ENCODE data around the gene MTERF2.
"Not testable (repeated sequence)": the region's sequence is repeated elsewhere in the genome, so short reads cannot be mapped to it uniquely, and the experiment has no call there.

MTERF2 gene

DNA sequence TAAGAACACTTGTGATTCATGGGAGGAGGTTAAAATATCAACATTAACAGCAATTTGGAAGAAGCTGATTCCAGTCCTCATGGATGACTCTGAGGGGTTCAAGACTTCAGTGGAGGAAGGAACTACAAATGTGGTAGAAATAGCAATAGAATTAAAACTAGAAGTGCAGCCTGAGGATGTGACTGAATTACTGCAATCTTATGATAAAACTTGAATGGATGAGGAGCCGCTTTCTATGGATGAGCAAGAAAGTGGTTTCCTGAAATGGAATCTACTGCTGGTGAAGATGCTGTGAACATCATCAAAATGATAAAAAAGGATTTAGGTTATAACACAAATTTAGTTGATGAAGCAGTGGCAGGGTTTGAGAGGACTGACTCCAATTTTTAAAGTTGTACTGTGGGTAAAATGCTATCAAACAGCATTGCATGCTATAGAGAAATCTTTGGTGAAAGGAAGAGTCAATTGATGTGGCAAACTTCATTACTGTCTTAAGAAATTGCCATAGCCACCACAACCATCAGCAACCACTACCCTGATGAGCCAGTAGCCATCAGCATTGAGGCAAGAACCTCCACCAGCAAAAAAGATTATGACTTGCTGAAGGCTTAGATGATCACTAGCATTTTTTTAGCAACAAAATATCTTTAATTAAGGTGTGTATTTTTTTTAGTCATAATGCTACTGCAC, 25.9 kb upstream of the MTERF2 start:
- Mint-ChIP-seq H3K4me1 (ENCODE audit: low read depth) (no peaks in the 10 kb centered on the region), H3K36me3 (ENCODE audit: low read depth) (peaks cover 44% of the 10 kb centered on the region), H3K27ac (no peak overlapping the region), H3K4me3 (no peak overlapping the region), H3K9me3 (no peaks in the 10 kb centered on the region), H3K27me3 (no peaks in the 10 kb centered on the region)

GRCh38 chr12:107011519-107011918, 24.6 kb upstream of the MTERF2 start:
- H3K27me3 Mint-ChIP-seq = no peaks in the 10 kb centered on the region
- H3K4me3 Mint-ChIP-seq = no peak overlapping the region
- no peak overlapping the region for H3K27ac Mint-ChIP-seq
- H3K36me3 Mint-ChIP-seq (ENCODE audit: low read depth) = peaks cover 30% of the 10 kb centered on the region
- H3K4me1 Mint-ChIP-seq (ENCODE audit: low read depth) = no peaks in the 10 kb centered on the region
- H3K9me3 Mint-ChIP-seq = no peaks in the 10 kb centered on the region

DNA sequence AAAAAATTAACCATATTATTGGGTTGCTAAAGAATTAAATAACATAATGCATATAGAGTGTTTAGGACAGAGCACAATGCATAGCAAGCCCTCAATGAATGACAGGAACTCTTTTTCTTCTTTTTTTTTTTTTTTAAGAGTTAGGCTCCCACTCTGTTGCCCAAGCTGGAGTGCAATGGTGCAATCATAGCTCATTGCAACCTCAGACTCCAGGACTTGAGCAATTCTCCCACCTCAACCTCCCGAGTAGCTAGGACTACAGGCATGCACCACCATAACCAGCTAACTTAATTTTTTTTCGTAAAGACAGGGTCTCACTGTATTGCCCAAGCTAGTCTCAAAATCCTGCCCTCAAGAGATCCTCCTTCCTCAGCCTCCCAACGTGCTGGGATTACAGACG, 20.5 kb upstream of the MTERF2 start:
- no peak overlapping the region for H3K27ac Mint-ChIP-seq
- H3K27me3 Mint-ChIP-seq = no peaks in the 10 kb centered on the region
- H3K4me1 Mint-ChIP-seq (ENCODE audit: low read depth) = no peaks in the 10 kb centered on the region
- H3K36me3 Mint-ChIP-seq (ENCODE audit: low read depth) = peaks cover 40% of the 10 kb centered on the region
- no peak overlapping the region for H3K4me3 Mint-ChIP-seq
- H3K9me3 Mint-ChIP-seq = no peaks in the 10 kb centered on the region

- H3K9me3 Mint-ChIP-seq; H3K27me3 Mint-ChIP-seq; H3K4me1 Mint-ChIP-seq (ENCODE audit: low read depth); H3K4me3 Mint-ChIP-seq; H3K27ac Mint-ChIP-seq: not testable (repeated sequence)
- H3K36me3 Mint-ChIP-seq (ENCODE audit: low read depth) = peaks cover 41% of the 10 kb centered on the region
These were observed 15.7 kb upstream of the MTERF2 start for GRCh38 chr12:107002665-107003064.

GRCh38 chr12:106999446-106999845, 12.5 kb upstream of the MTERF2 start:
- Mint-ChIP-seq H3K9me3 (no peaks in the 10 kb centered on the region), H3K4me1 (ENCODE audit: low read depth) (no peaks in the 10 kb centered on the region), H3K27me3 (no peaks in the 10 kb centered on the region), H3K4me3 (no peak overlapping the region), H3K36me3 (ENCODE audit: low read depth) (peaks cover 58% of the 10 kb centered on the region), H3K27ac (no peak overlapping the region)

- Mint-ChIP-seq H3K27me3 (no peaks in the 10 kb centered on the region), H3K4me3 (no peak overlapping the region), H3K27ac (no peak overlapping the region), H3K36me3 (ENCODE audit: low read depth) (peaks cover 55% of the 10 kb centered on the region), H3K4me1 (ENCODE audit: low read depth) (no peaks in the 10 kb centered on the region), H3K9me3 (no peaks in the 10 kb centered on the region)
These were observed 11.0 kb upstream of the MTERF2 start for GRCh38 chr12:106997916-106998315.

DNA sequence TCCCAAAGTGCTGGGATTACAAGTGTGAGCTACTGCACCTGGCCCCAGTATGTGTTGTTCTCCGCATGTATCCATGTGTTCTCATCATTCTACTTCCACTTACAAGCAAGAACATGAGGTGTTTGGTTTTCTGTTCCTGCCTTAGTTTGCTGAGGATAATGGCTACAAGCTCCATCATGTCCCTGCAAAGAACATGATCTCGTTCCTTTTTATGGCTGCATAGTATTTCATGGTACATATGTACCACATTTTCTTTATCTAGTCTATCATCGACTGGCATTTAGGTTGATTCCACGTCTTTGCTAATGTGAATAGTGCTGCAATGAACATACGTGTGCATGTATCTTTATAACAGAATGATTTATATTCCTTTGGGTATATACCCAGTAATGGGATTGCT, 9.2 kb upstream of the MTERF2 start:
- H3K27ac Mint-ChIP-seq, H3K27me3 Mint-ChIP-seq: not testable (repeated sequence)
- peaks cover 43% of the 10 kb centered on the region for H3K36me3 Mint-ChIP-seq (ENCODE audit: low read depth)

GRCh38 chr12:106994579-106995220, 7.8 kb upstream of the MTERF2 start:
- Mint-ChIP-seq H3K4me1 (ENCODE audit: low read depth) (no peaks in the 10 kb centered on the region), H3K27me3 (no peaks in the 10 kb centered on the region), H3K27ac (no peak overlapping the region), H3K9me3 (no peaks in the 10 kb centered on the region), H3K4me3 (no peak overlapping the region), H3K36me3 (ENCODE audit: low read depth) (peaks cover 31% of the 10 kb centered on the region)

More for the DNA sequence above, 9.2 kb upstream of the MTERF2 start:
- not testable (repeated sequence) for H3K9me3 Mint-ChIP-seq; H3K4me1 Mint-ChIP-seq (ENCODE audit: low read depth); H3K4me3 Mint-ChIP-seq

DNA sequence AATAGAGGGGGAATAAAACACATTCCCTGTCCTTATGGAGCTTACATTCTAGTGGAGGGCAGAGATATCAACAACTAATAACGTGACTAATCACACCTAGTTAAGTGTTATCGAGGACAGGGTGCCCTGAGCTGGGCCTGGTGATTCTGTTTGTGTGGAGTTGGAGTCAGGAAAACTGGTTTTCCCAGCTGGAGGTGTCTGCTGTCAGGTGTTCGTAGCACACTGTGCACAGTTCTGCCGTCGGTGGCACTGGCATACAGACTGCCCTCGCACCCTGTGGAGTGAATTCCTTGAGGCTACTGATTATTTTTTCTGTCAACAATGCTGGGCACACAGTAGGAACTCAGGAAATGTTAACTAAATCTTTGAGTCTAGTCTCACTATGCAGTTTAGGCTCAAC, 900 bp upstream of the MTERF2 start:
- H3K4me1 Mint-ChIP-seq (ENCODE audit: low read depth) = peaks cover 42% of the 10 kb centered on the region
- H3K27ac Mint-ChIP-seq = no peak overlapping the region
- H3K4me3 Mint-ChIP-seq = peak overlapping the region; percentile 91

DNA sequence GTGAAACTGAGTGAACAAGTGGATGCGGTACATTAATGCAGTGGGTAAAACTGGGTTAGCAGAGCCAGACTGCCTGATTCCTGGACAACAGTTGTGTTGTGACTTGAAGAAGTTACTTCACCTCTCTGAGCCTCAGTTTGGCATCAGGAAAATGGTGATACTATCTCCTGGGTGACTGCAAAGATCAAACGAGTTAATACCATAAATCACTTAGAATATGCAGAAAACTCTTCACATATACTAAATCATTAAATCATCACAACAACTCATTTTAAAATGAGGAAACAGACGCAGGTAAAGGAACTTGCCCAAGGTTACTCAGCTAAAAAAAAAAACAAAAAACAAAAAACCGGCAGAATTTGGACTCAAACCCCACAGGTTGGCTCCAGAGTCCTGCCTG, 811 bp downstream of the MTERF2 start:
- H3K27me3 Mint-ChIP-seq = no peaks in the 10 kb centered on the region
- peaks cover 46% of the 10 kb centered on the region for H3K4me1 Mint-ChIP-seq (ENCODE audit: low read depth)
- H3K27ac Mint-ChIP-seq = no peak overlapping the region
- peak overlapping the region; percentile 91 for H3K4me3 Mint-ChIP-seq
- H3K9me3 Mint-ChIP-seq = peaks cover 17% of the 10 kb centered on the region
- peaks cover 26% of the 10 kb centered on the region for H3K36me3 Mint-ChIP-seq (ENCODE audit: low read depth)

More for the DNA sequence above, 900 bp upstream of the MTERF2 start:
- H3K27me3 Mint-ChIP-seq = no peaks in the 10 kb centered on the region
- H3K36me3 Mint-ChIP-seq (ENCODE audit: low read depth) = peaks cover 26% of the 10 kb centered on the region
- peaks cover 17% of the 10 kb centered on the region for H3K9me3 Mint-ChIP-seq

DNA sequence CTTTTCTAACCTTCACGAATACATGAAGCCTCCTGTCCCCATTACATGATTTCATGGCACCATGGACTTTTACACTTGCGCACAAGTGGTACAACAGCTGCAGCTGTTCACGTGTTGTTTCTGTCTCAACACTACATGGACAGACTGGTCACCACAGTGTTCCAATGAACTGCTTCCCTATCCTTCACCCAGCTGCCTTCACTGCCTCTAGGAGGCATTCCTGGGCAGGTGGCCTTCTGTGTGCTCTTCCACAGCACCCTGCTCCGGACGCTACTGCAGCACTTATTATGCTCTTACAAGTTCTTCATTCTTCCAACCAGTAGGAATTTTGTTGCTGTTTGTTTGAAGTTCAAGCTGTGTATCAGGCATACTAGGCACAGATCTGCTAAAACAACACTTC, 1.5 kb downstream of the MTERF2 start:
- H3K9me3 Mint-ChIP-seq = peaks cover 17% of the 10 kb centered on the region
- peaks cover 26% of the 10 kb centered on the region for H3K36me3 Mint-ChIP-seq (ENCODE audit: low read depth)
- no peak overlapping the region for H3K27ac Mint-ChIP-seq
- no peaks in the 10 kb centered on the region for H3K27me3 Mint-ChIP-seq
- peak overlapping the region; percentile 91 for H3K4me3 Mint-ChIP-seq
- peaks cover 46% of the 10 kb centered on the region for H3K4me1 Mint-ChIP-seq (ENCODE audit: low read depth)

DNA sequence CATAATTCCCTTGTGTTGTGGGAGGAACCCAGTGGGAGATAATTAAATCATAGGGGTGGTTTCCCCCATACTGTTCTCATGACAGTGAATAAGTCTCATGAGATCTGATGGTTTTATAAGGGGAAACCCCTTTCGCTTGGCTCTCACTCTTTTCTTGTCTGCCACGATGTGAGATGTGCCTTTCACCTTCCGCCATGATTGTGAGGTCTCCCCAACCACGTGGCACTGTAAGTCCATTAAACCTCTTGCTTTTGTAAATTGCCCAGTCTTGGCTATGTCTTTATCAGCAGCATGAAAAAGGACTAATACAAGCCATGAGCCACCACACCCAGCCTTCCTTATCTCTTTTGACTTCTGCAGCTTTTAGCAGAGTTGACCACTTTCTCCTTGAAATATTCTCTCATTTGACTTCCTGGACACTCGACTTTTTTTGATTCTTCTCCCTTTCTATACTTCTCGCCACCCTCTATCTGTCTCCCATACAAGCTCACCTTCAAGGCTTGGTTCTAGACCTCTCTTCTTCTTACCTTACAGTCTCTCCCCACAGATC, 2.3 kb downstream of the MTERF2 start:
- peaks cover 26% of the 10 kb centered on the region for H3K36me3 Mint-ChIP-seq (ENCODE audit: low read depth)
- H3K4me3 Mint-ChIP-seq = peak overlapping the region; percentile 3
- peak overlapping the region; percentile 39 for H3K27ac Mint-ChIP-seq
- H3K9me3 Mint-ChIP-seq = peaks cover 17% of the 10 kb centered on the region
- H3K4me1 Mint-ChIP-seq (ENCODE audit: low read depth) = peaks cover 46% of the 10 kb centered on the region
- H3K27me3 Mint-ChIP-seq = no peaks in the 10 kb centered on the region

DNA sequence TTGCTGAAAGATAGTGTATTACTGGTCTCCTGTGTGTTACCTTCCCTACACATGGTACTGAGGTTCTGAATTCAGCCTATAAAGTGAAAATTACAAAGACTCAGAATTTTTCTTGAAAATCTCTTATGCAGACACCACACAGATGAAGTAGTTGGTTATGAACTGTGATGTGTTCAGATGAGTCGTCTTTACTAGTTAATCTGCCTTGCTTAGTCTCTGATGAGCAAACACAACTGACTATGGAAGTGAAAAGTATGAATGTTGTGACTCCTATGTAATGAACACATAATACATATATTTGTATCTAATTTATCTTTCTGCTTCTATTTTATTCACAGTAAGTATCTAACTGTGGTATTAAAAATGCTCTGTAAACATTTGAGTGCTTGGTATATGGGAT, 4.7 kb downstream of the MTERF2 start:
- H3K27me3 Mint-ChIP-seq = no peaks in the 10 kb centered on the region
- peaks cover 41% of the 10 kb centered on the region for H3K4me1 Mint-ChIP-seq (ENCODE audit: low read depth)
- peaks cover 34% of the 10 kb centered on the region for H3K36me3 Mint-ChIP-seq (ENCODE audit: low read depth)
- H3K9me3 Mint-ChIP-seq = peaks cover 17% of the 10 kb centered on the region
- H3K4me3 Mint-ChIP-seq = no peak overlapping the region
- H3K27ac Mint-ChIP-seq = peak overlapping the region; percentile 62

- Mint-ChIP-seq H3K27me3 (no peaks in the 10 kb centered on the region), H3K4me3 (no peak overlapping the region), H3K27ac (peak overlapping the region; percentile 62), H3K9me3 (peaks cover 17% of the 10 kb centered on the region), H3K4me1 (ENCODE audit: low read depth) (peaks cover 37% of the 10 kb centered on the region), H3K36me3 (ENCODE audit: low read depth) (peaks cover 34% of the 10 kb centered on the region)
These were observed 5.2 kb downstream of the MTERF2 start for GRCh38 chr12:106981788-106982187.

DNA sequence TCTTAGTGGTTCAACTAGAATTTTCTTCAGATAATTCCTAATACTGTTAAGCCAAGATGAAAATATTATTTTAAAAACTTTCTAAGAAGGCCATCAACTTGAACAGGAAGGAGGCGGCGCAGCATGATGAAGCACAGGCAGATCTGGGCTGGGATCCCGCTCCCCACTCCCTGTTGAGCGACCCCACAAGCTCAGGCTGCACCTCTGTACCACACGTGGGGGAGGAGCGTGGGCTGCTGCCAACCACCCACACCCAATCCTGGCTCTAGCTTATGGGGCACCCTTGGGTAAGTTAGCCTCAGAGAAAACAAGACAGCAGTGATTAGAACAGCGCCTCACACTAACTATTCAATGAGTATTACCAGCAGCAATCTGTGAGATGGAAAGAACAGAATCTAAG, 6.0 kb downstream of the MTERF2 start:
- H3K27me3 Mint-ChIP-seq = no peaks in the 10 kb centered on the region
- H3K36me3 Mint-ChIP-seq (ENCODE audit: low read depth) = peaks cover 34% of the 10 kb centered on the region
- peaks cover 17% of the 10 kb centered on the region for H3K9me3 Mint-ChIP-seq
- H3K4me3 Mint-ChIP-seq = no peak overlapping the region
- peaks cover 36% of the 10 kb centered on the region for H3K4me1 Mint-ChIP-seq (ENCODE audit: low read depth)
- no peak overlapping the region for H3K27ac Mint-ChIP-seq
